ENCODE data around the gene GRIK3.

DNA sequence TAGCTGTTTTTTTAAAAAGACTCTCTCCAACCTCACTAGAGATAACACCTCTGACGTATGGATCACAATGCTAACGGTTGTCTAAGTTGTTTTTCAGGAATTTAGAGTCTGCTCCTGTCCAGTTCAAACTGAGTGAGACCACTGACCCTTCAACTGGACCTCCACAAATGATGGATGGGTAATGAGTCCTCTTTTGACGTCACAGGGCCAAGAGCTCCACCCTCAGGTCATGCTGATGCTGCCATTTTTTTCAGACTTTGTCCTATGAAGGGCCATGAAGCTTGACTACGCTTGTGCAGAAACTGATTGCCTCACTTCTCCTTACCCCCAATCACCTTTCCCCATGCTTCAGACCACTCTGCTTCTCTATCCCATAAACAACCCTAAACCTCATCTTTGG, 16.6 kb downstream of the GRIK3 start:
- no peak for TF ChIP-seq SUZ12 (IDR thresholded peaks at IDR 0.05)
- no peak for TF ChIP-seq FOXK2 (IDR thresholded peaks at IDR 0.05)
- no peak for TF ChIP-seq TARDBP (IDR thresholded peaks at IDR 0.05)
- no peak for TF ChIP-seq LEF1 (IDR thresholded peaks at IDR 0.05; ENCODE audit: borderline replicate concordance)
- TF ChIP-seq CTBP1 (IDR thresholded peaks at IDR 0.05; ENCODE audit: borderline replicate concordance) = no peak
- TF ChIP-seq SP1 (IDR thresholded peaks at IDR 0.05) = no peak
- no peak for TF ChIP-seq FOXM1 (IDR thresholded peaks at IDR 0.05; ENCODE audit: borderline replicate concordance)
- TF ChIP-seq BHLHE40 (IDR thresholded peaks at IDR 0.05; ENCODE audit: borderline replicate concordance) = no peak
- TF ChIP-seq FOXA1 (IDR thresholded peaks at IDR 0.05) = no peak
- TF ChIP-seq ZNF384 (IDR thresholded peaks at IDR 0.05) = no peak
- no peak for TF ChIP-seq L3MBTL2 (conservative IDR thresholded peaks at IDR 0.05)

All from HEK293T (cell line).